HG03575 (cell line): Measurements from ENCODE around the gene POU3F1.

ENCODE experiments used
- ATAC-seq: cut with Tn5 transposase; IDR thresholded peaks from one replicate; pipeline ENCODE4 v1.9.1; 2021; ENCODE audit not compliant: unreplicated experiment, insufficient number of reproducible peaks, low FRiP score; ENCODE audit errors: extremely low read depth

Gene POU3F1

GRCh38 chr1:38030596-38031512 lies 15.7 kb downstream of the POU3F1 start:
- ATAC-seq: no peak

GRCh38 chr1:38029685-38030511 lies 16.7 kb downstream of the POU3F1 start:
- ATAC-seq: no peak

GRCh38 chr1:38029081-38029681 lies 17.4 kb downstream of the POU3F1 start:
- ATAC-seq: no peak

GRCh38 chr1:38028671-38029070 lies 17.9 kb downstream of the POU3F1 start:
- ATAC-seq: no peak

- no peak for ATAC-seq
These were observed 18.4 kb downstream of the POU3F1 start for GRCh38 chr1:38028105-38028591.

GRCh38 chr1:38027201-38028104 lies 19.1 kb downstream of the POU3F1 start:
- ATAC-seq: no peak

GRCh38 chr1:38026592-38027200 lies 19.9 kb downstream of the POU3F1 start:
- no peak for ATAC-seq

- no peak for ATAC-seq
These were observed 20.9 kb downstream of the POU3F1 start for GRCh38 chr1:38025664-38026063.

- ATAC-seq: no peak
These were observed 21.4 kb downstream of the POU3F1 start for GRCh38 chr1:38025233-38025632.

- ATAC-seq: no peak
These were observed 23.8 kb downstream of the POU3F1 start for GRCh38 chr1:38022810-38023209.

- no peak for ATAC-seq
These were observed 24.6 kb downstream of the POU3F1 start for GRCh38 chr1:38021969-38022368.

- ATAC-seq: no peak
These were observed 26.2 kb downstream of the POU3F1 start for GRCh38 chr1:38020396-38020795.

GRCh38 chr1:38018864-38019343 lies 27.7 kb downstream of the POU3F1 start:
- no peak for ATAC-seq

GRCh38 chr1:38015978-38016725 lies 30.4 kb downstream of the POU3F1 start:
- ATAC-seq: no peak

GRCh38 chr1:38014724-38015424 lies 31.7 kb downstream of the POU3F1 start:
- ATAC-seq: no peak

- no peak for ATAC-seq
These were observed 32.4 kb downstream of the POU3F1 start for GRCh38 chr1:38014171-38014570.

- ATAC-seq: no peak
These were observed 33.4 kb downstream of the POU3F1 start for GRCh38 chr1:38013227-38013622.
